K562 (cell line): ENCODE data around the gene KIF21A. TPM values are rescaled to one million over a fixed set of nuclear protein-coding genes. Genes with fewer than 3 reads are reported as not detected.

Experiments
- ATAC-seq: fragments of 200-7000 bp; cut with Tn5 transposase; 3 replicates; pipeline ENCODE4 v1.9.1; 2020; ENCODE audit warnings: moderate library complexity
- BruUV-seq: library from RNA; stranded (reverse); fragments of 400-500 nt; replicated peaks from 2 replicates; lab custom pipeline; 2021; lab: Mats Ljungman, UMichigan
- CTCF ChIA-PET: fragments of 300-600 bp; formaldehyde crosslinking; extraction: SDS; loops from one replicate; lab custom pipeline; 2021; ENCODE audit warnings: low intra/inter-chr PET ratio; lab: Yijun Ruan, JAX
- POLR2A ChIA-PET: fragments of 300-600, 350-650 bp; sonication (Branson Sonifier 250); formaldehyde crosslinking; extraction: SDS; loops from one replicate; lab custom pipeline; 2021; ENCODE audit warnings: antibody characterized with exemption, inconsistent platforms; lab: Yijun Ruan, JAX
- DNase-seq, 4 experiments: peaks; one replicate each; pipeline versions ENCODE4 v3.0.0 to v3.0.0-alpha.2; 2011 to 2018; ENCODE audit warnings: low spot score in 3 of 4, mixed read lengths in 3 of 4; ENCODE audit errors: extremely low read depth in 1 of 4
- FAIRE-seq: peaks from 2 replicates; lab custom pipeline; 2011; peaks lifted over from hg19 to GRCh38; lab: Jason Lieb, UNC
- H2AFZ ChIP-seq: 2 replicates; pipeline ENCODE4 v1.6.0; 2011; ENCODE audit warnings: low read depth, low read length, control low read depth, inconsistent platforms
- H3K27ac ChIP-seq: fragments of 200-600 bp; 3 replicates; pipeline ENCODE4 v1.8.0; 2011; ENCODE audit warnings: low read depth, mild to moderate bottlenecking, control low read depth, inconsistent platforms, low read length, moderate library complexity, mixed read lengths; ENCODE audit errors: extremely low read depth
- H3K27me3 ChIP-seq, 2 experiments: fragments of 300-600 bp in 1 of 2; 2 replicates in 1 of 2; 3 replicates in 1 of 2; pipeline versions ENCODE4 v1.6.0 to v1.8.0; 2011; ENCODE audit warnings: inconsistent platforms in 2 of 2, low read length in 2 of 2, mild to moderate bottlenecking in 1 of 2, mixed read lengths in 1 of 2, moderate library complexity in 1 of 2; ENCODE audit not compliant: control insufficient read depth in 2 of 2, insufficient read depth in 2 of 2
- H3K36me3 ChIP-seq: fragments of 300-600 bp; 3 replicates; pipeline ENCODE4 v1.8.0; 2011; ENCODE audit warnings: mild to moderate bottlenecking, low read length, inconsistent platforms; ENCODE audit not compliant: control insufficient read depth, insufficient read depth
- H3K4me1 ChIP-seq, 2 experiments: fragments of 200-600 bp in 1 of 2; replicated peaks in 1 of 2; 2 replicates in 1 of 2; 3 replicates in 1 of 2; pipeline versions ENCODE4 v1.5.1 to v1.8.0; 2011; ENCODE audit warnings: inconsistent platforms in 2 of 2, low read length in 2 of 2, mild to moderate bottlenecking in 1 of 2, mixed read lengths in 1 of 2, moderate library complexity in 1 of 2; ENCODE audit not compliant: control insufficient read depth in 2 of 2, insufficient read depth in 2 of 2
- H3K4me2 ChIP-seq: 2 replicates; pipeline ENCODE4 v1.6.1; 2011; ENCODE audit warnings: low read length, control low read depth, inconsistent platforms, mixed read lengths; ENCODE audit not compliant: insufficient read depth
- H3K4me3 ChIP-seq: fragments of 200-600 bp; sonication (generic), shearing (Covaris generic); 2 replicates; pipeline ENCODE4 v1.5.1; 2016; ENCODE audit warnings: control low read depth, inconsistent platforms
- H3K79me2 ChIP-seq: fragments of 200-600 bp; 3 replicates; pipeline ENCODE4 v1.8.0; 2011; ENCODE audit warnings: low read length, inconsistent platforms; ENCODE audit not compliant: control insufficient read depth, insufficient read depth
- H3K9ac ChIP-seq, 2 experiments: 2 replicates each; pipeline versions ENCODE4 v1.6.0 to v1.6.1; 2011; ENCODE audit warnings: low read depth in 2 of 2, low read length in 2 of 2, control low read depth in 1 of 2, inconsistent platforms in 1 of 2, mild to moderate bottlenecking in 1 of 2, mixed read lengths in 1 of 2; ENCODE audit not compliant: insufficient read depth in 1 of 2
- H3K9me1 ChIP-seq: one replicate; pipeline ENCODE4 v1.6.0; 2011; ENCODE audit warnings: inconsistent platforms, mild to moderate bottlenecking, low read length, moderate library complexity; ENCODE audit not compliant: control insufficient read depth, insufficient read depth
- H3K9me3 ChIP-seq: replicated peaks from 2 replicates; pipeline ENCODE4 v1.5.1; 2011; ENCODE audit warnings: low read depth, low read length, inconsistent platforms; ENCODE audit not compliant: control insufficient read depth, insufficient read depth
- H4K20me1 ChIP-seq: replicated peaks from 2 replicates; pipeline ENCODE4 v1.6.1; 2011; ENCODE audit warnings: low read length, inconsistent platforms, mixed read lengths; ENCODE audit not compliant: control insufficient read depth, insufficient read depth
- ARID4B ChIP-seq: sonication (generic); formaldehyde crosslinking; IDR thresholded peaks from 2 replicates; pipeline ENCODE4 v1.8.0; 2022; ENCODE audit warnings: mild to moderate bottlenecking, missing genetic modification reagents
- CBFA2T3 ChIP-seq: fragments of 450-650 bp; IDR thresholded peaks from 2 replicates; pipeline ENCODE4 v1.6.1; 2017
- DEAF1 ChIP-seq: fragments of 450-650 bp; formaldehyde crosslinking; IDR thresholded peaks from 2 replicates; pipeline ENCODE4 v1.4.0; 2020; ENCODE audit warnings: mild to moderate bottlenecking, moderate library complexity
- GMEB1 ChIP-seq: fragments of 250-450 bp; sonication (Bioruptor Pico); IDR thresholded peaks from 2 replicates; pipeline ENCODE4 v1.4.0; 2020; ENCODE audit warnings: mild to moderate bottlenecking
- KAT8 ChIP-seq: fragments of 450-650 bp; IDR thresholded peaks from 2 replicates; pipeline ENCODE4 v1.6.1; 2016; ENCODE audit warnings: low read depth, mild to moderate bottlenecking
- MCM5 ChIP-seq: fragments of 450-650 bp; IDR thresholded peaks from 2 replicates; pipeline ENCODE4 v1.6.1; 2016; ENCODE audit warnings: low read depth
- MXD1 ChIP-seq: fragments of 250-450 bp; sonication (Bioruptor Pico); IDR thresholded peaks from 2 replicates; pipeline ENCODE4 v1.8.0; 2021; ENCODE audit warnings: borderline replicate concordance, mild to moderate bottlenecking, moderate library complexity; ENCODE audit not compliant: poor library complexity, severe bottlenecking
- TARDBP ChIP-seq: fragments of 450-650 bp; IDR thresholded peaks from 2 replicates; pipeline ENCODE4 v1.6.1; 2016
- ZKSCAN8 ChIP-seq: fragments of 200-800 bp; sonication (Bioruptor generic); IDR thresholded peaks from 2 replicates; pipeline ENCODE4 v1.6.1; 2016; ENCODE audit warnings: missing genetic modification characterization, missing compliant biosample characterization
- ZNF121 ChIP-seq: sonication (generic); formaldehyde crosslinking; conservative IDR thresholded peaks from 2 replicates; pipeline ENCODE4 v1.8.0; 2022; ENCODE audit warnings: missing genetic modification reagents
- ZNF79 ChIP-seq: fragments of 250-450 bp; sonication (Bioruptor Pico); IDR thresholded peaks from 2 replicates; pipeline ENCODE4 v1.4.0; 2020; ENCODE audit warnings: low read depth, mild to moderate bottlenecking, moderate library complexity
- WGBS: fragments of 100-300 bp; shearing (Covaris generic); methylation state at CpG from one replicate; pipeline ENCODE4 v1.1.6; 2016; ENCODE audit warnings: low coverage, mixed read lengths; ENCODE audit not compliant: insufficient coverage; ENCODE audit errors: missing lambda C conversion rate; 5-methylcytosine and 5-hydroxymethylcytosine counted together
- in situ Hi-C: fragments of 300-500 bp; cut with MboI; formaldehyde crosslinking; loops from 4 replicates; pipeline ENCODE4 v1.15.0; 2018; ENCODE audit warnings: inconsistent platforms, mixed read lengths
- intact Hi-C: fragments of 100-400 bp; cut with micrococcal nuclease; formaldehyde crosslinking; loops from 2 replicates; pipeline ENCODE4 v1.14.2; 2022
- polyA plus RNA-seq, 8 experiments: library from polyadenylated mRNA; depleted of rRNA in 4 of 8; stranded (reverse) in 5 of 8; unstranded in 3 of 8; fragments of >200 nt; fragmentation: Nextera tagmentation in 2 of 8; fragmentation: Illumina TruSeq in 1 of 8; extraction: Ambion mirVana in 2 of 8; extraction: Trizol in 1 of 8; gene quantifications; 2 replicates each; pipeline versions ENCODE4 v1.2.1 to v1.2.3, GENCODE V29; 2011 to 2014; ENCODE audit warnings: inconsistent platforms in 1 of 8, missing spikeins in 1 of 8
- total RNA-seq, 7 experiments: library from RNA; depleted of rRNA in 6 of 7; stranded (reverse); fragments of >200 nt in 6 of 7; fragmentation: Illumina TruSeq in 2 of 7; extraction: Trizol in 2 of 7; gene quantifications; 2 replicates each; pipeline versions ENCODE4 v1.2.1 to v1.2.3, GENCODE V29; 2011 to 2021; ENCODE audit warnings: low replicate concordance in 1 of 7
- TF ChIP-seq, protein P1 (sequence below): sonication (generic); formaldehyde crosslinking; IDR thresholded peaks from 2 replicates; pipeline ENCODE4 v1.9.0; 2022; ENCODE audit warnings: mild to moderate bottlenecking, missing genetic modification reagents

Gene KIF21A
- total and polyA plus RNA-seq, 9 of the 15 experiments (the other 6 are each of a cell fraction or from before 2014, with no cell fraction given), result 17.7 to 45.0 (median 30.3) TPM

DNA sequence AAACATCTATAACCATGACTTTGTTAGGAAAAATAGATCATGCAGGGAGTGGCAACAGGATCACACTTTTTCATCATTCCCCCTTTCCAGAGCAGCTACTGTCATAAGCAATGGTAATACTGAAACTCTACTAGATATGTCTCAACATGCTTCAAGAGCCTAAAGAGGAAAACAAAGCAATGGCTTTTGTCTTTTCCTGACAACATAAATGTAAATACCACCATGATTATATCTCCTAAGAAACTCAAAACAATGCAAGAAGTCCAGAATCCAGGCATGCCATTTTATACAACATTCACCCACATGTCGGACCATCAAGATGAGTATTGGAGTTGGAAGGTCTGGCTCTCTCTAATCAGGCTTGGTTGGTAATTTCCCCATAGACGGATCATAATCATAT, 78.7 kb downstream of the KIF21A start:
- in situ Hi-C loops (no loop called here), intact Hi-C loops (no loop called here)
- H3K27me3 ChIP-seq, result no peaks in the 10 kb centered on the region
- BruUV-seq, result no TSS peak
- 96% methylated on average over 2 of the region's 2 CpGs for WGBS
- no peak overlapping the region for H3K4me2 ChIP-seq
- H3K9me3 ChIP-seq, result no peaks in the 10 kb centered on the region
- no peaks in the 10 kb centered on the region for H3K4me1 ChIP-seq
- peaks cover 63% of the 10 kb centered on the region for H3K36me3 ChIP-seq
- POLR2A ChIA-PET, result no interaction called here
- CTCF ChIA-PET, result no interaction called here
- FAIRE-seq, result no peak
- no peaks in the 10 kb centered on the region for H4K20me1 ChIP-seq
- DNase-seq, result no peak
- no peak for ATAC-seq
- H2AFZ ChIP-seq, result no peak overlapping the region
- no peak overlapping the region for H3K9ac ChIP-seq
- no peaks in the 10 kb centered on the region for H3K79me2 ChIP-seq
- no peak overlapping the region for H3K4me3 ChIP-seq
- H3K9me1 ChIP-seq, result no peaks in the 10 kb centered on the region
- H3K27ac ChIP-seq, result no peak overlapping the region
- TF ChIP-seq ZNF79 (CRISPR knock-in tag) (no peak), DEAF1 (CRISPR knock-in tag) (no peak), KAT8 (no peak), CBFA2T3 (no peak), ZNF121 (CRISPR knock-in tag) (no peak), TARDBP (no peak), MCM5 (no peak), MXD1 (no peak), ARID4B (no peak), ZKSCAN8 (no peak), GMEB1 (CRISPR knock-in tag) (no peak)
- TF ChIP-seq, protein P1, sequence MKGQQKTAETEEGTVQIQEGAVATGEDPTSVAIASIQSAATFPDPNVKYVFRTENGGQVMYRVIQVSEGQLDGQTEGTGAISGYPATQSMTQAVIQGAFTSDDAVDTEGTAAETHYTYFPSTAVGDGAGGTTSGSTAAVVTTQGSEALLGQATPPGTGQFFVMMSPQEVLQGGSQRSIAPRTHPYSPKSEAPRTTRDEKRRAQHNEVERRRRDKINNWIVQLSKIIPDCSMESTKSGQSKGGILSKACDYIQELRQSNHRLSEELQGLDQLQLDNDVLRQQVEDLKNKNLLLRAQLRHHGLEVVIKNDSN (CRISPR knock-in tag), result no peak
